ENCODE data around the gene FARP2.
"Not testable (repeated sequence)": the region's sequence is repeated elsewhere in the genome, so short reads cannot be mapped to it uniquely, and the experiment has no call there.

The FARP2 gene

DNA sequence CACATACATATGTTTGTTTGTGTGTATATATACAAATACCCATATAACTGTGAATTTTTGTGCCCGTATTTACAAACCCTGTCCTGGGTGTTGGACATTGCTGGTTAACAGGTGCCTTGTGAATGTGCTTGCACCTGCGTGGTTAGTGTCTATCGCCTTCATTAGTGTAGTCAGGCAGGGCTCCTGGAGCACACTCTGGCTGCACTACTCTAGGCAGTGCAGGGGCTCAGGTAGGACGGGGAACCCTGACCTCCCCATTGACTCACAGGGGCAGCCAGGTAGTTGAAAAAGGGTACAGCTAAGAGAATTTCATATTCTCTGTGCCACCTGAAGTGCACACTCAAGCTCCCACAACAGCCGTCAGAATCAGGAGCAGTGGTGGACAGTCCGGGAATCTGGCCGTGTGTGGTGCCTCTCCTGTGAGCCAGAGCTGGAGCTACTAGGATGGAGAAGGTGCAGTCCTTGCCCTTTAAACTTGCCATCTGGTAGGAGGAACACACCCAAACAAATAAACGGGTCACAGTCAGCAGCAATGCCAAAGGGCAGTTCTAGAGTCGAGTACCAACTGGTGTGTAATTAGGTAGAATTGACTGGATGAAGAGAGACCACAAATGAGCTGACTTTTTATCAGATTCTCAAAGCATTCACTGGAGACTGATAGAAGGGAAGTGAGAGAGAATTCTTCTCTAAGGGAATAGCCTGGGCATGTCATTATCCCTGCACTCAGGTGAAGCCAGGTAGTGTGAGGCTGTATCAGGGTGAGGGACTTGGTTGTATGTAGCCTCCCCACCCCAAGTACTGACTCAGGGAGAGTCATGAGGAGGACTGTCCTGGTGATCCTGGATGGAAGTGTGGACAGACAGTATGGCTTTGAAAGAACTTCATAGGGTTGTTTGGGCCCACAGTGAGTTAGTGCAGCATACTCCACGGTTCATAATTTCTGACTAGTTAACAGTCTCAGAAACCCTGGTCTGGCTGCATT, 44.1 kb downstream of the FARP2 start:
- no peaks in the 10 kb centered on the region for H3K9me3 ChIP-seq (ENCODE audit: control insufficient read depth in 1 of 2, low read length in 2 of 2)
- H3K27me3 ChIP-seq (ENCODE audit: control insufficient read depth in 1 of 2, insufficient read depth in 2 of 2, low read length in 2 of 2) = no peaks in the 10 kb centered on the region
- no peak overlapping the region for H3K27ac ChIP-seq (ENCODE audit: low read depth, low read length)
- H3K4me1 ChIP-seq (ENCODE audit: control insufficient read depth in 1 of 2, insufficient read depth in 2 of 2, low read length in 2 of 2) = peaks cover 17 to 20% of the 10 kb centered on the region in 2 donors
- no peak overlapping the region for H3K9ac ChIP-seq (ENCODE audit: low read depth in 1 of 2, low read length in 2 of 2)
- H3K4me3 ChIP-seq (ENCODE audit: low read depth in 1 of 2, low read length in 2 of 2) = peak overlapping the region in 1 of 2 donors; percentile 23
- H3K36me3 ChIP-seq (ENCODE audit: control insufficient read depth in 1 of 2, insufficient read depth in 2 of 2, low read length in 2 of 2) = peaks cover 0 to 15% of the 10 kb centered on the region in 2 donors

DNA sequence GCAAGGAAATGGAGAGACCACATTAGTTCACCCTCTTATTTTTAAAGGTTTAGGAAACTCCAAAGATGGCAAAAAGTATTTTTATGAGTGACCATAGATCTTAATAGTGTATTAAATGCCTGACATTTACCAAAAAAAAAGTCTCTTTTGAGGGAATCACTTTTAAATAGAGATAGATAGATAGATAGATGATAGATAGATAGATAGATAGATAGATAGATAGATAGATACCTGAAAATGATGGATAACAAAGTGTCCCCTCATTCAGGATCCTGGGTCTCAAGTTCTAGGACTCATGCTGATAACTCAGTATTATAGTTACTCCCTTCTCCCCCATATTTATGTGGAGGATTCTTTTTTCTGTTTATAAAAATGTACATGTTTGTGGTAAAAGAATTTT, 52.8 kb downstream of the FARP2 start:
- Histone ChIP-seq H3K36me3 (ENCODE audit: control insufficient read depth in 1 of 2, insufficient read depth in 2 of 2, low read length in 2 of 2) (peaks cover 31 to 66% of the 10 kb centered on the region in 2 donors), H3K4me3 (ENCODE audit: low read depth in 1 of 2, low read length in 2 of 2) (no peak overlapping the region), H3K9ac (ENCODE audit: low read depth in 1 of 2, low read length in 2 of 2) (no peak overlapping the region), H3K27ac (ENCODE audit: low read depth, low read length) (no peak overlapping the region), H3K9me3 (ENCODE audit: control insufficient read depth in 1 of 2, low read length in 2 of 2) (no peaks in the 10 kb centered on the region), H3K4me1 (ENCODE audit: control insufficient read depth in 1 of 2, insufficient read depth in 2 of 2, low read length in 2 of 2) (no peaks in the 10 kb centered on the region), H3K27me3 (ENCODE audit: control insufficient read depth in 1 of 2, insufficient read depth in 2 of 2, low read length in 2 of 2) (no peaks in the 10 kb centered on the region)

DNA sequence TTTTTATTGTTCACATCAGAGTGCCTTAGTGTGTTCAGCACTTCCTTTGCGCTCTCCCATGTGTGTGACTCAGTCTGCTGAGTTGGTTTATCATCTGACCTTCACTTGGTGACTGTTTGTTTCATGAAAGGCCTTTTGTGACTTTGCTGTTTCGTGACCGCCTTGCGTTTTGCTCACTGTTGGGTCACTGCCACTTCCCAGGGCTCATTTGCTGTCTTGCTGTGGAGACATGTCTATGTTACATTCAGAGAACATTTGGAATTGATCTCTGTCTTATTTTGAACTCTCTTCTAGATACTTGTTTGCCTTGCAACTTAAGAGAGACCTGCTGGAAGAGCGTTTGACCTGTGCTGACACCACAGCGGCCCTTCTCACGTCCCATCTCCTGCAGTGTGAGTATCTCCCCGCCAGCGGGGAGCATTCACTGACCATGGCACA, 54.7 kb downstream of the FARP2 start:
- H3K4me1 ChIP-seq (ENCODE audit: control insufficient read depth in 1 of 2, insufficient read depth in 2 of 2, low read length in 2 of 2) = no peaks in the 10 kb centered on the region
- H3K27ac ChIP-seq (ENCODE audit: low read depth, low read length) = peak overlapping the region; percentile 5
- H3K9me3 ChIP-seq (ENCODE audit: control insufficient read depth in 1 of 2, low read length in 2 of 2) = no peaks in the 10 kb centered on the region
- no peak overlapping the region for H3K9ac ChIP-seq (ENCODE audit: low read depth in 1 of 2, low read length in 2 of 2)
- H3K36me3 ChIP-seq (ENCODE audit: control insufficient read depth in 1 of 2, insufficient read depth in 2 of 2, low read length in 2 of 2) = peaks cover 50 to 75% of the 10 kb centered on the region in 2 donors
- H3K4me3 ChIP-seq (ENCODE audit: low read depth in 1 of 2, low read length in 2 of 2) = no peak overlapping the region
- no peaks in the 10 kb centered on the region for H3K27me3 ChIP-seq (ENCODE audit: control insufficient read depth in 1 of 2, insufficient read depth in 2 of 2, low read length in 2 of 2)

DNA sequence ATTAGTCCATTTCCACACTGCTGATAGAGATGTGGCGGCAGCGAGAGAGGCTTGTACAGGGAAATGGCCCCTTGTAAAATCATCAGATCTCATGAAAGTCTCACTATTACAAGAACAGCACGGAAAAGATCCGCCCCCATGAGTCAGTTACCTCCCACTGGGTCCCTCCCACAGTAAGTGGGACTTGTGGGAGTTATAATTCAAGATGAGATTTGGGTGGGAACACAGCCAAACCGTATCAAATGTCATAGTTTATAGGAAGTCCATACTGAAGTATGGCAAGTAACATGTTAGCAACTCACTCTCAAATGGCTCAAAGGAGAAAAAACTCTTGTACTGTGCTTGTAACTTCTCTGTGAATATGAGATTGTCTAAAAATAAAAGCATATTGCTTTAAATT, 56.1 kb downstream of the FARP2 start:
- Histone ChIP-seq H3K4me1 (ENCODE audit: control insufficient read depth in 1 of 2, insufficient read depth in 2 of 2, low read length in 2 of 2) (no peaks in the 10 kb centered on the region), H3K9ac (ENCODE audit: low read depth in 1 of 2, low read length in 2 of 2) (no peak overlapping the region), H3K27ac (ENCODE audit: low read depth, low read length) (no peak overlapping the region), H3K36me3 (ENCODE audit: control insufficient read depth in 1 of 2, insufficient read depth in 2 of 2, low read length in 2 of 2) (peaks cover 54 to 85% of the 10 kb centered on the region in 2 donors), H3K4me3 (ENCODE audit: low read depth in 1 of 2, low read length in 2 of 2) (no peak overlapping the region), H3K9me3 (ENCODE audit: control insufficient read depth in 1 of 2, low read length in 2 of 2) (no peaks in the 10 kb centered on the region), H3K27me3 (ENCODE audit: control insufficient read depth in 1 of 2, insufficient read depth in 2 of 2, low read length in 2 of 2) (no peaks in the 10 kb centered on the region)

DNA sequence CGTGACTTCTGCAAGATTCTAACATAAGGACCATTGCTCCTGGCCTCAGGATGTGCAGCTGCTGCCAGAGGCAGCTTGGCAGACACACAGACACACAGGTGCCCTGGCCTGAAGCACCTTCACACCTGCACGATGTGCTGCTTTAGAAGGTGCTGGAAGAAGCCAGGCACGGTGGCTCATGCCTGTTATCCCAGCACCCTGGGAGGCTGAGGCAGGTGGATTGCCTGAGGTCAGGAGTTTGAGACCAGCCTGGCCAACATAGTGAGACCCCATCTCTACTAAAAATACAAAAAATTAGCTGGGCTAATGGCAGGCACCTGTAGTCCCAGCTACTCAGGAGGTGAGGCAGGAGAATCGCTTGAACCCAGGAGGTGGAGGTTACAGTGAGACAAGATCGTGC, 57.4 kb downstream of the FARP2 start:
- not testable (repeated sequence) for H3K9me3 ChIP-seq (ENCODE audit: control insufficient read depth in 1 of 2, low read length in 2 of 2); H3K27ac ChIP-seq (ENCODE audit: low read depth, low read length); H3K4me3 ChIP-seq (ENCODE audit: low read depth in 1 of 2, low read length in 2 of 2); H3K4me1 ChIP-seq (ENCODE audit: control insufficient read depth in 1 of 2, insufficient read depth in 2 of 2, low read length in 2 of 2); H3K9ac ChIP-seq (ENCODE audit: low read depth in 1 of 2, low read length in 2 of 2); H3K27me3 ChIP-seq (ENCODE audit: control insufficient read depth in 1 of 2, insufficient read depth in 2 of 2, low read length in 2 of 2)
- peaks cover 54 to 87% of the 10 kb centered on the region in 2 donors for H3K36me3 ChIP-seq (ENCODE audit: control insufficient read depth in 1 of 2, insufficient read depth in 2 of 2, low read length in 2 of 2)

DNA sequence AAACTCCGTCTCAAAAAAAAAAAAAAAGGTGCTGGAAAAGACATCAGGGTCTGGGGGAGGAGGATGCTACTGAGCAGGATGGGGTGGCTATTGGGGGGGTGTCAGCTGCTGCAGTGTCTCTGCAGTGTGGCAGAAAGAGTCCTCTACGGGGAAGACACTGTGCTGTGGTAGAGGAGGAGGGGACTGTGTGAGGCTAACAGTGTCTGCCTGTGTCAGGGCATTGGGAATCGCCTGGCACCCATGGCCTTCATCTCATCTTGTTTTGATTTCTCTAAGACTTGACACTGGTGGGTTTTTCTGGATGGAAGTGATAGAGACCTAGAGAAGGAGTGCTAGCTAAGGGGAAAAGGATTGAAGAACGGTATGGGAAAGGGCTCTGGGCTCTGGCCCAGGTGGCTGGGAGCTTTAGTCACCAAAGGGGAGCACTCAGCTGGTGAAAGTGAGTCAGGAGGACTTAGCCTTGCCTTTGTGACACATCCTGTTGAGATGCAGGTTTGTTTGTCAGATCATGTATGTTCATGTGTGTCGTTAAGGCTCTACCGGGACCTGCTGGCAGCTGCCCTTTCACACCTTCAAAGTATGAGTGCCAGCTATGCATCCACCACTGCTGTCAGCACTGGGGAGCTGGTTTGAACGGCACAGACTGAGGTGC, 58.0 kb downstream of the FARP2 start:
- H3K27ac ChIP-seq (ENCODE audit: low read depth, low read length) = no peak overlapping the region
- no peaks in the 10 kb centered on the region for H3K27me3 ChIP-seq (ENCODE audit: control insufficient read depth in 1 of 2, insufficient read depth in 2 of 2, low read length in 2 of 2)
- H3K4me3 ChIP-seq (ENCODE audit: low read depth in 1 of 2, low read length in 2 of 2) = no peak overlapping the region
- no peaks in the 10 kb centered on the region for H3K4me1 ChIP-seq (ENCODE audit: control insufficient read depth in 1 of 2, insufficient read depth in 2 of 2, low read length in 2 of 2)
- H3K9me3 ChIP-seq (ENCODE audit: control insufficient read depth in 1 of 2, low read length in 2 of 2) = no peaks in the 10 kb centered on the region
- peaks cover 51 to 91% of the 10 kb centered on the region in 2 donors for H3K36me3 ChIP-seq (ENCODE audit: control insufficient read depth in 1 of 2, insufficient read depth in 2 of 2, low read length in 2 of 2)
- no peak overlapping the region for H3K9ac ChIP-seq (ENCODE audit: low read depth in 1 of 2, low read length in 2 of 2)

DNA sequence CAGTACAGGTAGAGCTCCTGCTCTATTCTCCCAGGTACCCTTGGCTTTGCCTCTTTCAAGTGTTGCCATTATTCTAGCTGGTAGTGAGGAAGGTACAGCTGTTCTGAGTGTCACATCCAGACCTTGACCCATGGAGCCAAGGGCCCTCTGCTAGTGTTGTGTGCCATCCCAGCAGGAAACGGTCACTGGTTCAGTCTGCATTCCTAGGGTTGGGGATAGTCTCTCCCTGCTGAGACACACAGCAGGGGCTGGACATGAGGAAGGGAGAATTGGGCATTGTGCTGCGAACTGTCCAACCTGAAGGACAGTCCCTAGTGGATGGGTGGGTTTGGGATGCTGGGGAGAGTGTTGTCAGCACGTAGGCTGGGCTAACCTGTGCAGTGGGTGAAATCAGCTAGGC, 59.1 kb downstream of the FARP2 start:
- Histone ChIP-seq H3K36me3 (ENCODE audit: control insufficient read depth in 1 of 2, insufficient read depth in 2 of 2, low read length in 2 of 2) (peaks cover 48 to 91% of the 10 kb centered on the region in 2 donors), H3K27ac (ENCODE audit: low read depth, low read length) (no peak overlapping the region), H3K4me3 (ENCODE audit: low read depth in 1 of 2, low read length in 2 of 2) (no peak overlapping the region), H3K4me1 (ENCODE audit: control insufficient read depth in 1 of 2, insufficient read depth in 2 of 2, low read length in 2 of 2) (no peaks in the 10 kb centered on the region), H3K27me3 (ENCODE audit: control insufficient read depth in 1 of 2, insufficient read depth in 2 of 2, low read length in 2 of 2) (no peaks in the 10 kb centered on the region), H3K9me3 (ENCODE audit: control insufficient read depth in 1 of 2, low read length in 2 of 2) (no peaks in the 10 kb centered on the region), H3K9ac (ENCODE audit: low read depth in 1 of 2, low read length in 2 of 2) (no peak overlapping the region)

DNA sequence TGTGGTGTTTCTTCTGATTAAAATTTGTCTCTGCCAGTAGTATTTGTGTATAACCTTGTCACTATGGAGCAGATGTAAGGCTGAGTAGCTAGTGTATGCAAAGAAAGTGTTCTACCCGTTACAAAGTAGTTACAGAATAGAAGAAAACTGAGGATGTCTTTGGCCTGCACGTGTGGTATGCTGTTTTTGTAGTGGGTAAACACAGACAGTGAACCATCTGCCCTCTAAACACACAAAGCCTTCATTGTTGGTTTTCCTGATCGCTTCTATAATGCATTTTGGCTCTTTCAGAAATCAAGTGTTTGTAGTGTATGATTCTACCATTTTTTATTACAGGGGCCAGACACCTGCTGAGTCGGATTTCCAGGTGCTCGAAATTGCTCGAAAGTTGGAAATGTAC, 61.5 kb downstream of the FARP2 start:
- no peak overlapping the region for H3K4me3 ChIP-seq (ENCODE audit: low read depth in 1 of 2, low read length in 2 of 2)
- peaks cover 40 to 92% of the 10 kb centered on the region in 2 donors for H3K36me3 ChIP-seq (ENCODE audit: control insufficient read depth in 1 of 2, insufficient read depth in 2 of 2, low read length in 2 of 2)
- no peaks in the 10 kb centered on the region for H3K4me1 ChIP-seq (ENCODE audit: control insufficient read depth in 1 of 2, insufficient read depth in 2 of 2, low read length in 2 of 2)
- no peaks in the 10 kb centered on the region for H3K9me3 ChIP-seq (ENCODE audit: control insufficient read depth in 1 of 2, low read length in 2 of 2)
- no peak overlapping the region for H3K27ac ChIP-seq (ENCODE audit: low read depth, low read length)
- H3K27me3 ChIP-seq (ENCODE audit: control insufficient read depth in 1 of 2, insufficient read depth in 2 of 2, low read length in 2 of 2) = no peaks in the 10 kb centered on the region
- H3K9ac ChIP-seq (ENCODE audit: low read depth in 1 of 2, low read length in 2 of 2) = no peak overlapping the region

DNA sequence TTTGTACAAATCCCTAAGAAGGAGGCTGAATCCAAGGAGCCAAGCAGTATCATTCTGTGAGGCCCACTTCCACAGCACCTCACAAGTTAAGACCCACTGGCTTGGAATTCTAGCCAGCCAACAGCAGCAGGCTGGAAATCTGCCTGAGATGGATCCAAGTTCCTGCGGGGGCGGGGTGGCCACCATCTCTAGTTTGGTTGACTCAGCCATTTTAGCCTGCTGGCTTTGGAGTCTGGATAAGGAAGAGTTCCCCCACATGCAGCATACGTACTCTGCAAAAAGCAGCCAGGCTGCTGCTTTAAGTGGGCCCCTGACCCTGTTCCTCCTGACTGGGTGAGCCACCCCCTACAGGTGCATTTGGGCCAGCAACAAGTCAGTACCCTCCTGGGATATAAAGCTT, 65.2 kb downstream of the FARP2 start:
- no peak overlapping the region for H3K9ac ChIP-seq (ENCODE audit: low read depth in 1 of 2, low read length in 2 of 2)
- H3K36me3 ChIP-seq (ENCODE audit: control insufficient read depth in 1 of 2, insufficient read depth in 2 of 2, low read length in 2 of 2) = peaks cover 12 to 60% of the 10 kb centered on the region in 2 donors
- H3K27me3 ChIP-seq (ENCODE audit: control insufficient read depth in 1 of 2, insufficient read depth in 2 of 2, low read length in 2 of 2) = no peaks in the 10 kb centered on the region
- no peaks in the 10 kb centered on the region for H3K9me3 ChIP-seq (ENCODE audit: control insufficient read depth in 1 of 2, low read length in 2 of 2)
- no peak overlapping the region for H3K27ac ChIP-seq (ENCODE audit: low read depth, low read length)
- no peak overlapping the region for H3K4me3 ChIP-seq (ENCODE audit: low read depth in 1 of 2, low read length in 2 of 2)
- no peaks in the 10 kb centered on the region for H3K4me1 ChIP-seq (ENCODE audit: control insufficient read depth in 1 of 2, insufficient read depth in 2 of 2, low read length in 2 of 2)

DNA sequence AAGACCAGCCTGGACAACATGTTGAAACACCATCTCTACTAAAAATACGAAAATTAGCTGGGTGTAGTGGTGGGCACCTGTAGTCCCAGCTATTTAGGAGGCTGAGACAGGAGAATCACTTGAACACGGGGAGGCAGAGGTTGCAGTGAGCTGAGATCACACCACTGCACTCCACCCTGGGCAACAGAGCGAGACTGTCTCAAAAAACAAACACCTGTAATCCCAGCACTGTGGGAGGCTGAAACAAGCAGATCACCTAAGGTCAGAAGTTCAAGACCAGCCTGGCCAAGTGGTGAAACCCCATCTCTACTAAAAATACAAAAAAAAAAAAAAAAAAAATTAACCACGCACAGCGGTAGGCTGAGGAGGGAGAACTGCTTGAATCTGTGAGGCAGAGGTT, 65.9 kb downstream of the FARP2 start:
- not testable (repeated sequence) for H3K4me3 ChIP-seq (ENCODE audit: low read depth in 1 of 2, low read length in 2 of 2); H3K4me1 ChIP-seq (ENCODE audit: control insufficient read depth in 1 of 2, insufficient read depth in 2 of 2, low read length in 2 of 2); H3K9me3 ChIP-seq (ENCODE audit: control insufficient read depth in 1 of 2, low read length in 2 of 2); H3K27ac ChIP-seq (ENCODE audit: low read depth, low read length); H3K27me3 ChIP-seq (ENCODE audit: control insufficient read depth in 1 of 2, insufficient read depth in 2 of 2, low read length in 2 of 2); H3K9ac ChIP-seq (ENCODE audit: low read depth in 1 of 2, low read length in 2 of 2)
- peaks cover 12 to 58% of the 10 kb centered on the region in 2 donors for H3K36me3 ChIP-seq (ENCODE audit: control insufficient read depth in 1 of 2, insufficient read depth in 2 of 2, low read length in 2 of 2)

Measured in duodenal mucosa (tissue), 2 donors.